HG03432 (cell line): ENCODE results near the gene TSPAN16.
"Not testable (repeated sequence)": the region's sequence is repeated elsewhere in the genome, so short reads cannot be mapped to it uniquely, and the experiment has no call there.

ENCODE experiments used
- ATAC-seq: cut with Tn5 transposase; IDR thresholded peaks from one replicate; pipeline ENCODE4 v1.9.1; 2021; ENCODE audit warnings: mild to moderate bottlenecking, moderate library complexity; ENCODE audit not compliant: unreplicated experiment

TSPAN16 gene

GRCh38 chr19:11306337-11306736 lies 10.4 kb downstream of the TSPAN16 start:
- no peak for ATAC-seq

DNA sequence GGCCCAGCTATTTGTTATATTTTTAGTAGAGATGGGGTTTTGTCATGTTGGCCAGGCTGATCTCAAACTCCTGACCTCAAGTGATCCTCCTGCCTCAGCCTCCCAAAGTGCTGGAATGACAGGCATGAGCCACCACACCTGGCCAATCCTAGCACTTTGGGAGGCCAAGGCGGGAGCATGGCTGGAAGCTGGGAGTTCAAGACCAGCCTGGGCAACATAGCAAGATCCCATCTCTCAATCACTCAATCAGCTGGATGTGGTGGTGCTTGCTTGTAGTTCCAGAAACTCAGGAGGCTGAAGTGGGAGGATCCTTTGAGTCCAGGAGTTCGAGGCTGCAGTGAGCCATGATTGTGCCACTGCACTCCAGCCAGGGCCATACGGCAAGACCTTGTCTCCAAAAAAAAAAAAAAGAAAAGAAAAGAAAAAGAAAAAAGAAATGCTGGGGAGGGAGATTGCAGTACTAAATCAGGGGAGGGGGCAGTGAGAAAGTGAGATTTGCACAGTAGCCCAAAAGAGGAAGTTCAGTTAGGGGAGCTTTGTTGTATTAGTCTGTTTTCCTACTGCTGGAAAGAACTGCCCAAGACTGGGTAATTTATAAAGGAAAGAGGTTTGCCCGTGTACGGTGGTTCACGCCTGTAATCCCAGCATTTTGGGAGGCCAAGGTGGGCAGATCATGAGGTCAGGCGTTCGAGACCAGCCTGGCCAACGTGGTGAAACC lies 24.5 kb downstream of the TSPAN16 start:
- not testable (repeated sequence) for ATAC-seq

GRCh38 chr19:11321191-11322126 lies 25.5 kb downstream of the TSPAN16 start:
- no peak for ATAC-seq

DNA sequence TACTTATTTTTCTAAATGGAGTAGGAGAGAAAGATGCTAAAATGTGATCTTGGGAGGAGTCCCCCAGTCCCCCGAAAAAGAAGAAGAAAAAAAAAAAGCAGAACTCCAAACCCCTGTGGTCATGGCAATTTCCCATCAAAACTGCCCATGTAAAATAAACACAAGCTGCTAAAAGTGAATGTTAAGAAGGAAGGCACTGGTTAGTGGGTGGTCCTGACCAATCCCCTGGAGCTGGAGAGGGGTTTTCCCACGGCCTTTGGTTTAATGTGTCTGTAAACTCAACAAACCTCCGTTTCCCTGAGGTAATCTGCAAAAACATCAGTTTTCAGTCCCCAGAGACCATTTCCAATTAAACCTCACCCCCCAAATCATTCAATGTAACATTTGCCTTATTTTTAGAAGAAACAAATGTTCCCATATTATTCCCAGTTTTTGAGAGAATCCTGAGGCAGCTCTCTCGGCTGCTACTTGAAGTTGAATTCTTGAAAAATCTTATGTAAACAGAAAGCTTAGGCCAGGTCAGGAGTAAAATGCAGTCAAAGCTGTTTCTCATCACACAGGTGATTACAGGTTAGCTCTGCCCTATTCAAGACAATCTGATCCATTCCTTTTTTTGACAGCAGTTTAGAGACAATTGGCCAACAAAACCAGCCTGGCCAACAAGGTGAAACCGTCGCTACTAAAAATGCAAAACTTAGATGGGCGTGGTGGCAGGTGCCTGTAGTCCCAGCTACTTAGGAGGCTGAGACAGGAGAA lies 26.5 kb downstream of the TSPAN16 start:
- ATAC-seq: no peak

- no peak for ATAC-seq
Measured at GRCh38 chr19:11323601-11324078, 27.7 kb downstream of the TSPAN16 start.

- peak; percentile 42 for ATAC-seq
Measured at GRCh38 chr19:11324079-11324661, 28.2 kb downstream of the TSPAN16 start.

- no peak for ATAC-seq
Measured at GRCh38 chr19:11324748-11325389, 28.9 kb downstream of the TSPAN16 start.

- no peak for ATAC-seq
Measured at GRCh38 chr19:11325544-11325943, 29.6 kb downstream of the TSPAN16 start.

DNA sequence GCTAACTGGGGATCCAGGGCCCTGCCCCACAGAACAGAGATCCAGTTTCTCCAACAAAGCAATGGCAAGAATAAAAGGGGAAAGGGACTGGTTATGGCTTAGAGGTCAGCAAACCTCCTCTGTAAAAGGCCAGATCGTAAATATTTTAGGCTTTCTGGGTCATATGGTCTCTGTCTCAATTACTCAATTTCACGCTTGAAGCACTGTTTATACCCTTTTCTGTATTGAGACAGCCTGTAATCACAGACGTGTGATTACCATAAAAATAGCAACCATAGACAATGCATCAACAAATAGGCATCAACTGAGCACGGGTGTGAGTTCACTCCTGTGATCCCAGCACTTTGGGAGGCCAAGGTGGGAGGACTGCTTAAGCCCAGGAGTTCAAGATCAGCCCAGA lies 34.2 kb downstream of the TSPAN16 start:
- ATAC-seq: no peak

GRCh38 chr19:11331502-11331901 lies 35.5 kb downstream of the TSPAN16 start:
- no peak for ATAC-seq

GRCh38 chr19:11332822-11333221 lies 36.9 kb downstream of the TSPAN16 start:
- no peak for ATAC-seq

DNA sequence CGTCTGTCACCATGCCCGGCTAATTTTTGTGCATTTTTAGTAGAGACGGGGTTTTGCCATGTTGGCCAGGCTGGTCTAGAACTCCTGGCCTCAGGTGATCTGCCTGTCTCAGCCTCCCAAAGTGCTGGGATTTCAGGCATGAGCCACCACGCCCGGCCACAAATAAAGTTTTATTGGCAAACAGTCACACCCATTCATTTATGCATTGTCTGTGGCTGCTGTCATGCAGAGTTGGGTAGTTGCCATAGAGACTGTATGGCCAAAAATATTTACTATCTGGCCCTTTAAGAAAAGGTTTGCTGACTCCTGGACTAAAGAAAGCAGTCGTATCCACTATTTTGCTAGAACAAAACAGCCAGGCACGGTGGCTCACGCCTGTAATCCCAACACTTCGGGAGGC lies 37.9 kb downstream of the TSPAN16 start:
- ATAC-seq: not testable (repeated sequence)

DNA sequence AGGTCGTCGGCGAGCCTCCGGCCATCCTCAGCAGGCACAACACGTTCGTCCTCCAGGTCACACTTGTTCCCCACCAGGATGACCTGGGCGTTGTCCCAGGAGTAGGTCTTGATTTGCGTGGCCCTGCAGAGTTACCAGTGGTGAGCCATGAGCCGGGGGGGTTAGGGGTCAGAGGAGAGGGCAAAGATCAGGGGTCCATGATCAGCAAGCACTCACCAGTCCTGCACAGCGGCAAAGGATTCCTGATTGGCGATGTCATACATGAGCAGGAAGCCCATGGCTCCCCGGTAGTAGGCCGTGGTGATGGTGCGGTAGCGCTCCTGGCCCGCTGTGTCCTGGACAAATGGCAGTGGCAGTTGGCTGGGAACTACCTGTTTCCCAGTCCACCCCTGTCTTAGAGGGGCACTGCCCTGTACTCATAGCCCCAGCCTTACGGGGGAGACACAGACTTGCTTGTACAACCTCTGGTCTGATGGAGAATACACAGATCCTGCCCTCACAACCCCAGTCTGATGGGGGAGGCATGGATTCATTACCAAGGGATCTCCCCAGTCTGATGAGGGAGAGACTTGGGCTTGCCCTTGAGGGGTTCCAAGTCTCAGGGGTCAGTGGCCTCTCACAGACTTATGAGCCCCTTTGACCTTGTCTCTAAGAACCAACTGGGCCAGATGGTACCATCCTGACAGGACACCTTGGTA lies 39.6 kb downstream of the TSPAN16 start:
- no peak for ATAC-seq

- no peak for ATAC-seq
Measured at GRCh38 chr19:11337080-11337479, 41.1 kb downstream of the TSPAN16 start.

DNA sequence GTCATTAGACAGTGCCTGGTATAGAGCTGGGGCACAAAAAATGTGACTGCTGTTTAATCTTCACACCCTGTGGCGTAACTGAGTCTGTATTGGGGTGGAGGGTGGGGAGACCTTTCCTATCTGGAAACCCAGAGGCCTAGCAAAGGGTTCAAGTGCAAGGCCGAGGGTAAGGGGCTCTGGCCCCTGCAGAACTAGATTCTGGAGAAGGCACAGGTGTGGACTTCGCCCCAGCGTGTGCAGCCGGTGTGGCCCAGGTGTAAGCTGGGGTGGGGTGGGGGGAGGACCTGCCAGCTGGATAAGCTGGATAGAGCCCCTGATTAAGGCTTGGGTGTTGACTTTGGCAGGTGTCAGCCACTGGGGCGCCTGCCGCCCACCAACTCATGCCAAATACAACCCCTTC lies 42.2 kb downstream of the TSPAN16 start:
- ATAC-seq: no peak

- ATAC-seq: no peak
Measured at GRCh38 chr19:11338569-11339253, 42.8 kb downstream of the TSPAN16 start.

GRCh38 chr19:11339254-11340098 lies 43.5 kb downstream of the TSPAN16 start, which contains the start of gene RAB3D:
RAB3D (minus strand) TSS chr19:11339657; CDS start chr19:11337399, 2,258 bp downstream.
- peak; percentile 81 for ATAC-seq

DNA sequence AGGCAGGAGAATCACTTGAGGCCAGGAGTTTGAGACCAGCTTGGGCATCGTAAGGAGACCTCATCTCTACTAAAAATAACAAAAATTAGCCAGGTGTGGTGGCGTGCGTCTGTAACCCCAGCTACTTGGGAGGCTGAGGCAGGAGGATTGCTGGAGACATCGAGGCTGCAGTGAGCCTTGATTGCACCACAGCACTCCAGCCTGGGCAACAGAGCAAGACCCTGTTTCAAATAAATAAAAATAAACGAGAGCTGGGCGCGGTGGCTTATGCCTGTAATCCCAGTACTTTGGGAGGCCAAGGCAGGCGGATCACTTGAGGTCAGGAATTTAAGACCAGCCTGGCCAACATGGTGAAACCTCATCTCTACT lies 44.1 kb downstream of the TSPAN16 start:
- not testable (repeated sequence) for ATAC-seq
